Omental fat pad (tissue), 4 donors: ENCODE results near the gene FIBCD1. TPM values are rescaled to one million over a fixed set of nuclear protein-coding genes. Genes with fewer than 3 reads are reported as not detected.
A peak's percentile ranks its signal among the peaks of the same experiment; 100 is the strongest.

ENCODE experiments used
- ATAC-seq: fragments of 150-250 bp; one replicate; pipeline ENCODE4 v1.9.1; 2016; ENCODE audit warnings: mild to moderate bottlenecking, moderate library complexity; ENCODE audit not compliant: low FRiP score
- DNase-seq: peaks from one replicate; pipeline ENCODE4 v3.0.0-alpha.2; 2019; ENCODE audit warnings: low spot score
- total RNA-seq, 4 donors: library from RNA; depleted of rRNA; stranded (reverse); fragments of >200 nt; gene quantifications; one replicate each; pipeline ENCODE4 v1.1.0, GENCODE V29; 2016
- TF ChIP-seq, protein P1 (sequence below), 3 donors: fragments of 450-650 bp; IDR thresholded peaks; one replicate each; pipeline ENCODE4 v1.5.1; 2016 to 2017; ENCODE audit warnings: antibody characterized with exemption in 3 of 3, mild to moderate bottlenecking in 3 of 3, moderate library complexity in 2 of 3

Gene FIBCD1
- total RNA-seq, 4 donors from 2014 or later, result 1.6 TPM; not detected in 3

DNA sequence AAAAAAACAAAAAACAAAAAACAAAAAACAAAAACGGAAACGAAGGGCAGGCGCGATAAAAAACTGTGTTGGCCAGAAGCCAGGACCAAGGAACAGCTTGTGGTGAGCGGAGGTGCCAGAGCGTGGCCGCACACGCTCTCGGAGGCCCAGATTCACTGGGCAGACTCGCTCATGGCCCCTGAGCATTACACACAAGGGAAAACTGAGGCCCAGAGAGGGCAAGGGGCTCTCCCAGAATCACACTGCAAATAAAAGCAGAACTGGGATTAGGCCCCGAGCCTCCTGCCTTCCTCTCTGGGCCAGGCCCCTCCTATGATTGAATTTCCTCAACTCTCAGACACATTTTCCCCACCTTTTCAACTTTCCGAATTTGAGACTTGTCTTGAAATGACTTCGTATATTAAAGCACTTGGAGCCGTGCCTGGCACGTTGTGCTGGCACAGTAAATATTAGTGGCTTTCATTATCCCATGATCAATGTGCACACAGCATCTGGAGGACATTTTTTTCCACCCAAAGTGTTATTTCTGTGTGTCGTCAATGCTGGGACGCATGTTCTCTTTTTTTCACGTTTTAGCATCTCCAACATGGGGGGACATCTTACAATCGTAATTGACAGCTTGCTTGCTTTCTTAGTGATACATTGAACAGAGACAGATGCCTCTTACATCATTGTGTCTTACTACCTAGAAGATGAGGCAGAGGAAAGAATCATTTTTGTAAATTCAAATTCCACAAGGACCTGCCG, 7.4 kb downstream of the FIBCD1 start:
- DNase-seq (no peak), ATAC-seq (no peak)
- TF ChIP-seq, protein P1, sequence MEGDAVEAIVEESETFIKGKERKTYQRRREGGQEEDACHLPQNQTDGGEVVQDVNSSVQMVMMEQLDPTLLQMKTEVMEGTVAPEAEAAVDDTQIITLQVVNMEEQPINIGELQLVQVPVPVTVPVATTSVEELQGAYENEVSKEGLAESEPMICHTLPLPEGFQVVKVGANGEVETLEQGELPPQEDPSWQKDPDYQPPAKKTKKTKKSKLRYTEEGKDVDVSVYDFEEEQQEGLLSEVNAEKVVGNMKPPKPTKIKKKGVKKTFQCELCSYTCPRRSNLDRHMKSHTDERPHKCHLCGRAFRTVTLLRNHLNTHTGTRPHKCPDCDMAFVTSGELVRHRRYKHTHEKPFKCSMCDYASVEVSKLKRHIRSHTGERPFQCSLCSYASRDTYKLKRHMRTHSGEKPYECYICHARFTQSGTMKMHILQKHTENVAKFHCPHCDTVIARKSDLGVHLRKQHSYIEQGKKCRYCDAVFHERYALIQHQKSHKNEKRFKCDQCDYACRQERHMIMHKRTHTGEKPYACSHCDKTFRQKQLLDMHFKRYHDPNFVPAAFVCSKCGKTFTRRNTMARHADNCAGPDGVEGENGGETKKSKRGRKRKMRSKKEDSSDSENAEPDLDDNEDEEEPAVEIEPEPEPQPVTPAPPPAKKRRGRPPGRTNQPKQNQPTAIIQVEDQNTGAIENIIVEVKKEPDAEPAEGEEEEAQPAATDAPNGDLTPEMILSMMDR (IDR thresholded peaks at IDR 0.05), result no peak

GRCh38 chr9:130930804-130931349, 8.2 kb downstream of the FIBCD1 start:
- DNase-seq (no peak), ATAC-seq (no peak)
- TF ChIP-seq, protein P1 (IDR thresholded peaks at IDR 0.05), result no peak

GRCh38 chr9:130930132-130930803, 8.8 kb downstream of the FIBCD1 start:
- TF ChIP-seq, protein P1 (IDR thresholded peaks at IDR 0.05), result no peak
- DNase-seq, result no peak
- no peak for ATAC-seq

- DNase-seq, result no peak
- ATAC-seq, result no peak
- TF ChIP-seq, protein P1 (IDR thresholded peaks at IDR 0.05), result no peak
Observed at GRCh38 chr9:130929571-130930038, 9.4 kb downstream of the FIBCD1 start.

DNA sequence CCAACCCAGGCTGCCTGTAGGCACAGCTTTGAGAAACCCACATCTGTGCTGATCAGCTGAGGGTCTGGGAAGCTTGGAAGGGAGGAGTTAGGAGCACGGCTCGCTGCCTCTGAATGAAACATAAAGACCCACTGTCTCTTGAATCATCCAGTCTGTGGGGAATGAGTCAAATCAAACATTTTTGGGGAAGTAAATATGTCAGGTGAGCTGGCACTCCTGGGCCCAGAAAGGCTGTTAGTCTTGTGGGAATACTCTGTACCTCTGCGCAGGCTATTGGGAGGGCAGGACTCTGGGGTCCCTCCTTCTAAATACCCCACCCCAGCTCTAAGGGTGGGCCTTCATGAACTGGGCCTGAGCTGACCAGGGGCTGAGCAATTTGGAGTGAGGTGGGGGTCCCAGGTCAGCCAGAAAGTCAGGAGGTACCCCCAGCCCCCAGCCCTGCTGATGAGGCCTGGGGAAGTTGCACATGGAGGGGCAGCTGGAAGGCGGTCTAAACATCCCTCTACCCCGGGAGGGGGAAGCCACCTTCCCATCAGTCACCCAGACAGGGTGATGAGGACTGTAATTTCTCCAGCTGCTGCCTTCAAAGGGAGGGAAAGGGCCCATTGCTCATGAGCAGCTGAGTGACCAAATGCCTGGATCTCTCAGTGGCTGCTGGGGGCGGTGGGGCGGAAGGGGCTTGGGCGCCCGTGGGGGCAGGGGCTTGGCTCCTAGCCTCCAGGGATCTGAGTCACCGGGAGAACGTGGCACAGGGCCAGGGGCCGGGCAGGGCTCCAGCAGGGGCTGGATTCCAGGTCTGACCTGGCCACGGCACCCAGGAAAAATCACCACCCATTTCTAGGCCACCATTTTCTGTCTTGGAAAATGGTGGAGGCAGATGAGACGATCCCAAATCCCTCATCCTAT, 10.8 kb downstream of the FIBCD1 start:
- DNase-seq (no peak), ATAC-seq (peak; percentile 68)
- TF ChIP-seq, protein P1 (IDR thresholded peaks at IDR 0.05), result no peak

DNA sequence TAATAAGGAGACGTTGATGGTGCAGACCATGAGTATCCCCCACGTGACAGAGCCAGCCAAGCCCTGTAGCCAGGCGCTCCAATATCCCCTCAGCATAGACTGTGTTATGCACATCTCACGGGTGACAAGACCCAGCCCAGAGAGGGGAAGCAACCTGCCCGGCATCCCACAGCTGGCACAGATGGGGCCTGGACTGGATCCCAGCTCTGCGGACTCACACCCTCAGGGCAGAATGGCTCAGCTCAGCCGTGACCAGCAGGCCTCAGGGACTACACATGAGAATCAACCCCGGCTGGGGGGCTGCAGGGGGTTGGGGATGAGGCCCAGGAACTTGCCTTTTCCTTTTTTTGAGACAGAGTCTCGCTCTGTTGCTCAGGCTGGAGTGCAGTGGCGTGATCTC, 11.7 kb downstream of the FIBCD1 start:
- TF ChIP-seq, protein P1 (IDR thresholded peaks at IDR 0.05), result no peak
- no peak for ATAC-seq
- no peak for DNase-seq
